ENCODE results near the gene ANKS6. TPM values are rescaled to one million over a fixed set of nuclear protein-coding genes. Genes with fewer than 3 reads are reported as not detected.

The ANKS6 gene
- total and polyA plus RNA-seq, 2 of the 4 experiments (the other 2 are of a cell fraction): 9.0 to 23.6 TPM

DNA sequence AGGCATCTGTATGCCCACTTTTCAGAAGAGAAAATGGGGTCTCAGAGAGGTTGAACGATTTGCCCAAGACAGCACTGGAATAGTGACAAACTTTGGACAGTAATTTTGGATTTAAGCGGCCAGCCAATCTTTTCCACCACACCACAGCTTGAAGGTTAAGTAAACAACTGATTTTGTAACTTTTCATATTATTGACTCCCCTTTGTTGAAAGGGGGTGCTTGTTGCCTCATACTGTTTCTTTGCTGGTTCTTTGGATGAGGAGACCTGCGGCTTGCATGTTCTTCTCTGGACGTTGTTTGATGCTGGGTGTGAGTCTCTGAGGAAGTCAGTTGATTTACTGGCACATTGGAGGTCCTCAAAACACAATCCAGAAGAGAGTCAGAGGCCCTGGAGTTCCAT lies 76.0 kb downstream of the ANKS6 start:
- Histone ChIP-seq H3K27ac (ENCODE audit: insufficient read depth, low read length) (no peak overlapping the region), H4K8ac (ENCODE audit: low read depth in 2 of 2, low read length in 2 of 2) (no peak overlapping the region), H2AK5ac (ENCODE audit: low read depth, low read length) (no peak overlapping the region), H3K4me3 (ENCODE audit: insufficient read depth, low read depth, low read length) (no peak overlapping the region), H3K18ac (ENCODE audit: low read depth, low read length) (no peak overlapping the region), H3K23ac (ENCODE audit: low read depth, low read length) (no peak overlapping the region), H3K4me2 (ENCODE audit: low read depth, low read length) (no peak overlapping the region), H3K79me1 (ENCODE audit: low read depth in 1 of 2, low read length in 2 of 2) (no peaks in the 10 kb centered on the region), H3K4me1 (ENCODE audit: control insufficient read depth, insufficient read depth, low read length) (no peaks in the 10 kb centered on the region), H3K36me3 (ENCODE audit: control insufficient read depth, insufficient read depth, low read length) (no peaks in the 10 kb centered on the region), H2BK120ac (ENCODE audit: low read depth, low read length) (no peak overlapping the region), H2BK15ac (ENCODE audit: low read depth, low read length) (no peak overlapping the region), H3K9me1 (ENCODE audit: insufficient read depth, low read length) (no peaks in the 10 kb centered on the region), H3K4ac (ENCODE audit: low read depth, low read length) (no peak overlapping the region), H3K9me3 (ENCODE audit: control insufficient read depth, insufficient read depth, low read length) (peaks cover 10% of the 10 kb centered on the region), H2AFZ (replicated peaks; ENCODE audit: low read length, poor library complexity) (no peak overlapping the region), H3K14ac (replicated peaks; ENCODE audit: low read depth, low read length) (no peak overlapping the region), H3K27me3 (ENCODE audit: control insufficient read depth, insufficient read depth, low read length) (peaks cover 30% of the 10 kb centered on the region), H4K91ac (ENCODE audit: insufficient read depth, low read depth, low read length) (no peak overlapping the region), H2BK20ac (ENCODE audit: low read depth, low read length) (no peak overlapping the region), H4K20me1 (ENCODE audit: insufficient read depth, low read length) (no peaks in the 10 kb centered on the region; the same call in 1 of the 2 replicates), H3K56ac (ENCODE audit: extremely low read depth, insufficient read depth, low read length) (no peak overlapping the region), H3K9ac (ENCODE audit: low read depth, low read length) (no peak overlapping the region), H4K5ac (ENCODE audit: low read depth, low read length) (no peak overlapping the region), H2AK9ac (replicated peaks; ENCODE audit: low read depth, low read length, poor library complexity) (no peak overlapping the region), H2BK5ac (ENCODE audit: low read depth, low read length, poor library complexity, severe bottlenecking) (no peak overlapping the region)
- TF ChIP-seq RCOR1 (IDR thresholded peaks at IDR 0.05; ENCODE audit: insufficient replicate concordance, low read length) (no peak), RAD21 (IDR thresholded peaks at IDR 0.05; ENCODE audit: low read length) (no peak), FOS (IDR thresholded peaks at IDR 0.05; ENCODE audit: low read depth, low read length) (no peak), RFX5 (IDR thresholded peaks at IDR 0.05; ENCODE audit: low read depth, low read length) (no peak), MAZ (IDR thresholded peaks at IDR 0.05; ENCODE audit: borderline replicate concordance, low read depth, low read length) (no peak), MAFK (IDR thresholded peaks at IDR 0.05; ENCODE audit: low read depth, low read length) (no peak), SMC3 (IDR thresholded peaks at IDR 0.05; ENCODE audit: low read depth, low read length) (no peak), MXI1 (IDR thresholded peaks at IDR 0.05; ENCODE audit: borderline replicate concordance, low read depth, low read length) (no peak), CEBPB (IDR thresholded peaks at IDR 0.05; ENCODE audit: low read depth, low read length) (no peak), BHLHE40 (IDR thresholded peaks at IDR 0.05; ENCODE audit: low read depth, low read length) (no peak), POLR2A (IDR thresholded peaks at IDR 0.05; ENCODE audit: low read depth, low read length) (no peak), CHD1 (IDR thresholded peaks at IDR 0.05; ENCODE audit: low read depth, low read length) (no peak), NFE2L2 (IDR thresholded peaks at IDR 0.05; ENCODE audit: low read depth, low read length) (no peak)
- TF ChIP-seq, protein P1, sequence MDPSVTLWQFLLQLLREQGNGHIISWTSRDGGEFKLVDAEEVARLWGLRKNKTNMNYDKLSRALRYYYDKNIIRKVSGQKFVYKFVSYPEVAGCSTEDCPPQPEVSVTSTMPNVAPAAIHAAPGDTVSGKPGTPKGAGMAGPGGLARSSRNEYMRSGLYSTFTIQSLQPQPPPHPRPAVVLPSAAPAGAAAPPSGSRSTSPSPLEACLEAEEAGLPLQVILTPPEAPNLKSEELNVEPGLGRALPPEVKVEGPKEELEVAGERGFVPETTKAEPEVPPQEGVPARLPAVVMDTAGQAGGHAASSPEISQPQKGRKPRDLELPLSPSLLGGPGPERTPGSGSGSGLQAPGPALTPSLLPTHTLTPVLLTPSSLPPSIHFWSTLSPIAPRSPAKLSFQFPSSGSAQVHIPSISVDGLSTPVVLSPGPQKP (IDR thresholded peaks at IDR 0.05; ENCODE audit: borderline replicate concordance, low read depth, low read length): no peak
- TF ChIP-seq, protein P2, sequence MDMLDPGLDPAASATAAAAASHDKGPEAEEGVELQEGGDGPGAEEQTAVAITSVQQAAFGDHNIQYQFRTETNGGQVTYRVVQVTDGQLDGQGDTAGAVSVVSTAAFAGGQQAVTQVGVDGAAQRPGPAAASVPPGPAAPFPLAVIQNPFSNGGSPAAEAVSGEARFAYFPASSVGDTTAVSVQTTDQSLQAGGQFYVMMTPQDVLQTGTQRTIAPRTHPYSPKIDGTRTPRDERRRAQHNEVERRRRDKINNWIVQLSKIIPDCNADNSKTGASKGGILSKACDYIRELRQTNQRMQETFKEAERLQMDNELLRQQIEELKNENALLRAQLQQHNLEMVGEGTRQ (IDR thresholded peaks at IDR 0.05; ENCODE audit: low read depth, low read length): no peak
- TF ChIP-seq, protein P3, sequence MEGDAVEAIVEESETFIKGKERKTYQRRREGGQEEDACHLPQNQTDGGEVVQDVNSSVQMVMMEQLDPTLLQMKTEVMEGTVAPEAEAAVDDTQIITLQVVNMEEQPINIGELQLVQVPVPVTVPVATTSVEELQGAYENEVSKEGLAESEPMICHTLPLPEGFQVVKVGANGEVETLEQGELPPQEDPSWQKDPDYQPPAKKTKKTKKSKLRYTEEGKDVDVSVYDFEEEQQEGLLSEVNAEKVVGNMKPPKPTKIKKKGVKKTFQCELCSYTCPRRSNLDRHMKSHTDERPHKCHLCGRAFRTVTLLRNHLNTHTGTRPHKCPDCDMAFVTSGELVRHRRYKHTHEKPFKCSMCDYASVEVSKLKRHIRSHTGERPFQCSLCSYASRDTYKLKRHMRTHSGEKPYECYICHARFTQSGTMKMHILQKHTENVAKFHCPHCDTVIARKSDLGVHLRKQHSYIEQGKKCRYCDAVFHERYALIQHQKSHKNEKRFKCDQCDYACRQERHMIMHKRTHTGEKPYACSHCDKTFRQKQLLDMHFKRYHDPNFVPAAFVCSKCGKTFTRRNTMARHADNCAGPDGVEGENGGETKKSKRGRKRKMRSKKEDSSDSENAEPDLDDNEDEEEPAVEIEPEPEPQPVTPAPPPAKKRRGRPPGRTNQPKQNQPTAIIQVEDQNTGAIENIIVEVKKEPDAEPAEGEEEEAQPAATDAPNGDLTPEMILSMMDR (conservative IDR thresholded peaks at IDR 0.05; ENCODE audit: low read depth, low read length): no peak
- dilution Hi-C loops (cut with HindIII; ENCODE audit: low sequenced_read_pairs, unreplicated experiment): no loop called here
- CTCF ChIA-PET: no interaction called here
- no peak for ATAC-seq (ENCODE audit: low read depth)
- intact Hi-C loops (cut with micrococcal nuclease): no loop called here
- no CpG with 5 or more reads among the region's 4 CpGs for WGBS, 2 experiments (ENCODE audit: extremely low coverage in 2 of 2, insufficient read length in 1 of 2)
- no peak for DNase-seq
- BruUV-seq (replicated peaks): no TSS peak
- in situ Hi-C loops (cut with MboI; ENCODE audit: low sequenced_read_pairs): no loop called here
- POLR2A ChIA-PET (ENCODE audit: unreplicated experiment): no interaction called here

All from IMR-90 (cell line).